Measurements from ENCODE around the gene AP1AR. TPM values are rescaled to one million over a fixed set of nuclear protein-coding genes. Genes with fewer than 3 reads are reported as not detected.
"Not testable (repeated sequence)": the region's sequence is repeated elsewhere in the genome, so short reads cannot be mapped to it uniquely, and the experiment has no call there.

Gene AP1AR
- polyA plus RNA-seq, 12 donors = 10.5 to 35.7 (median 14.2) TPM; not detected in 1

- DNase-seq = not testable (repeated sequence)
Observed at GRCh38 chr4:112309263-112309791, 77.7 kb downstream of the AP1AR start.

DNA sequence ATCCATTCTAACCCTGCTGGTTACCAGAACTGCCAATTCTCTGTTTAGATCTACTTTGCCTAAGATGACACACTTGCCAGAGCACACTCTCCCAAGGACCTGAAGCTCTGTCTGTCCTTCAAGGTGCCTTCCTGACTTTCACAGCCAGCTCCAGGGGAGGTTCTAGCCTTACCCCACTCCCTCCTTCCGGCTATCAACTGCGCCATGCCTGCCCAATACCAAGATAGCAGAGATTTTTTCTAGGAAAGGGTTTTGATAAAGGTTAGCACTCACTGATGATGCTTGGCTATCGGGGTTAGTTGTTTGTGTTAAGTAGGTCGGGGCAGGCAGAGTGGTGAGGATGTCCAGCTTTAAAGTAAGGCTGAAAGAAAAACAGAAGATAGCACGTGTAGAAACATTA is 79.9 kb downstream of the AP1AR start:
- no peak for DNase-seq

GRCh38 chr4:112312610-112313239 is 81.1 kb downstream of the AP1AR start:
- DNase-seq = no peak

GRCh38 chr4:112315446-112315845 is 83.9 kb downstream of the AP1AR start:
- no peak for DNase-seq

DNA sequence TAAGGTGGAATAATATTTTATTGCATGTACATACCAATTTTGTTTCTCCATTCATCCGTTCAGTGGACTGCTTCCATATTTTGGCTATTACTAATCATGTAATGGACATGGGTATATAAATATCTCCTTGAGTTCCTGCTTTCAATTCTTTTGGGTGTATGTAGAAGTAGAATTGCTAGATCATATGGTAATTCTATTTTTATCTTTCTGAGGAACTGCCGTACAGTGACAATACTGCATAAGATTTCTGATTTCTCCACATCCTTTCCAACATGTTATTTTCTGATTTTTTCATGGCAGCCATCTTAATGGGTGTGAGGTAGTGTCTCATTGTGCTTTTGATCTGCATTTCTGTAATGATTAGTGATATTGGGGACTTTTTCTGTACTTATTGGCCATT is 84.8 kb downstream of the AP1AR start:
- DNase-seq = no peak

DNA sequence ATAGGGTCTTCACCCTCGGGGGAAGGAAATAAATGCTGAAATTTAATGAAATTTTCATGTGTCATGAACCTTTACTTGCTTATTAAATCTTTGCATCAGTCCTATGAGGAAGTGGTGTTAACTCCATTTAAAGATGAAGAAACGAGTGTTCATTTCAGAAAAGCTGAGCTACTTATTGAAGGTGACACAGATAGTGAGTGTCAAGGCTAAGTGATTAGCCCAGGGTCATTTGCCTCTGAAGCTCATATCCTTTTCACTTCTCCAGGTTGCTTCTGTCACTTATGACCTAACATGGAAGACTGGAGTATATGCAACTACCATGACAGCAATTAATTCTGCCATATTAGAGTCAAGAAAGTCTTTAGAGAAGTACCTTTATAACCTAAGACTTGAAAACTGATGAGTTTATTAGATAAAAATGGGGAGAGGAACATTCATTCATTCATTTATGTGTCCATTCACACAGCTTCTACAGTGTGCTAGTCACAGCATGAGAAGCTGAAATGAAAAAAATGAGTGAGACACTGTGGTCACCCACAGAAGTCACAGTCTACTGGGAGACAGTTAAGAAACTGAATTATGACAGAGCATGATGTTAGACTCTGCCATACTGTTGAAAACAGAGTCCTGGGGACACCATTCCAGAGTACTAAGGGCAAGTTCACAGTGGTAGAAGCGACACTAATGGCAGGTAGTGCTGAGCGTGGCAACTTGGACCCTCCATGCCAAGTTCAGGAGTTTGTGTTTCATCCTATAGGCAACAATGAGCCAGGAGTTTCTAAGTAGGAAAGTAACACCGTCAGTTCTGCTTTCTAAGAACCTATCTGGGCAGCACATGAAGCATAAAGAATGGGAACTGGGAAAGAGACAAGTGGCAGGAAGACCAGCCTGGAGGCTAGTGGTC is 86.9 kb downstream of the AP1AR start:
- DNase-seq = no peak

Other genes with a start within 250 kb of the AP1AR start
- 1 to 10 TPM in 11 of 12 donors, not detected in 1; 3.7 to 7.8 (median 4.3) TPM for gene FAM241A, start 86.3 kb upstream of the AP1AR start, polyA plus RNA-seq (ENCODE audit: insufficient read length in 12 of 12)
- gene TIFA, start 54.1 kb downstream of the AP1AR start, polyA plus RNA-seq (ENCODE audit: insufficient read length in 12 of 12) = 10 to 100 TPM in 1 of 12 donors, 1 to 10 TPM in 10, not detected in 1; 3.3 to 10.2 (median 6.7) TPM
- 10 to 100 TPM in 4 of 12 donors, 1 to 10 TPM in 7, not detected in 1; 2.4 to 16.9 (median 7.7) TPM for gene ALPK1, start 65.6 kb downstream of the AP1AR start, polyA plus RNA-seq (ENCODE audit: insufficient read length in 12 of 12)